ENCODE measurements around the gene KRT77. TPM values are rescaled to one million over a fixed set of nuclear protein-coding genes. Genes with fewer than 3 reads are reported as not detected.

KRT77 gene
- total RNA-seq, 4 donors from 2014 or later, result not detected

DNA sequence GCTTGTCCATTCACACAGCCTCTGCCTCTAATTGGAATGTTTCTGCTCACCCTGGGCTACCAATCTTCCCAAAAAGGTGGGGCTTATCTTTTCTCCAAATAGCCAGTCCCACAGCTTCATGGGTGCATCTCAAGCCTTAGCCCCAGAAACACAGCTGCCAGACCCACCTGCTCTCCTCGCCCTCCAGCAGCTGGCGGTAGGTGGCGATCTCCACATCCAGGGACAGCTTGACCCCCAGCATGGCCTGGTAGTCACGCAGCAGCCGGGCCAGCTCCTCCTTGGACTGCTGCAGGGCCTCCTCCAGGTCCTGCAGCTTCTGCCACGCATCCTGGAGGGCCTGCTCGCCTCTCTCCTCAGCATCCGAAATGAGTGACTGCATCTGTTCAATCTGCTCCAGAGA, 11.1 kb downstream of the KRT77 start:
- WGBS, 2 donors (ENCODE audit: low coverage in 1 of 2), result 78 to 87% methylated on average over 3 to 4 of the region's 8 CpGs
- Histone ChIP-seq H3K4me3 (no peak overlapping the region), H3K4me1 (peaks cover 0 to 19% (median 9%) of the 10 kb centered on the region in 3 donors), H3K27me3 (peaks cover 62% of the 10 kb centered on the region), H3K27ac (no peak overlapping the region), H3K9me3 (no peaks in the 10 kb centered on the region), H3K36me3 (no peaks in the 10 kb centered on the region)
- no peak for ATAC-seq
- TF ChIP-seq POLR2AphosphoS5 (IDR thresholded peaks at IDR 0.05) (no peak), POLR2A (IDR thresholded peaks at IDR 0.05) (no peak), EP300 (IDR thresholded peaks at IDR 0.05) (no peak)
- TF ChIP-seq, protein P1, sequence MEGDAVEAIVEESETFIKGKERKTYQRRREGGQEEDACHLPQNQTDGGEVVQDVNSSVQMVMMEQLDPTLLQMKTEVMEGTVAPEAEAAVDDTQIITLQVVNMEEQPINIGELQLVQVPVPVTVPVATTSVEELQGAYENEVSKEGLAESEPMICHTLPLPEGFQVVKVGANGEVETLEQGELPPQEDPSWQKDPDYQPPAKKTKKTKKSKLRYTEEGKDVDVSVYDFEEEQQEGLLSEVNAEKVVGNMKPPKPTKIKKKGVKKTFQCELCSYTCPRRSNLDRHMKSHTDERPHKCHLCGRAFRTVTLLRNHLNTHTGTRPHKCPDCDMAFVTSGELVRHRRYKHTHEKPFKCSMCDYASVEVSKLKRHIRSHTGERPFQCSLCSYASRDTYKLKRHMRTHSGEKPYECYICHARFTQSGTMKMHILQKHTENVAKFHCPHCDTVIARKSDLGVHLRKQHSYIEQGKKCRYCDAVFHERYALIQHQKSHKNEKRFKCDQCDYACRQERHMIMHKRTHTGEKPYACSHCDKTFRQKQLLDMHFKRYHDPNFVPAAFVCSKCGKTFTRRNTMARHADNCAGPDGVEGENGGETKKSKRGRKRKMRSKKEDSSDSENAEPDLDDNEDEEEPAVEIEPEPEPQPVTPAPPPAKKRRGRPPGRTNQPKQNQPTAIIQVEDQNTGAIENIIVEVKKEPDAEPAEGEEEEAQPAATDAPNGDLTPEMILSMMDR (IDR thresholded peaks at IDR 0.05), result no peak

DNA sequence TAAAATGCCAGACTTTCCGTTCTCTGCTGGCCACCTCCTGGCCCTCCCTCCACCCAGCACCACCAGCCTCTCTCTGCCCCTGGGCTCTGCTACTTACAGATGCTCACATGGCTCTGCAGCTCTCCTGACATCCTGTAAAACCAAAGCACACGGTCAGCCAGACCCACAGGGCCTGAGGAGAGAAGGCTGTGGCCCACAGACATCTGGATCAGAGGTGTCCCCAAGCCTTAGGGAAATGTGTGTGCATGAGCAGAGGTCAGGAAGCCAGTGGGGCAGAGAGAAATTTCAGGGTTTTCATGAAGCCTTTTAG, 11.5 kb downstream of the KRT77 start:
- Histone ChIP-seq H3K4me3 (no peak overlapping the region), H3K4me1 (peaks cover 0 to 19% (median 9%) of the 10 kb centered on the region in 3 donors), H3K27ac (no peak overlapping the region), H3K9me3 (no peaks in the 10 kb centered on the region), H3K27me3 (peaks cover 63% of the 10 kb centered on the region), H3K36me3 (no peaks in the 10 kb centered on the region)
- 25 to 33% methylated on average over 1 of the region's 2 CpGs for WGBS, 2 donors (ENCODE audit: low coverage in 1 of 2)
- no peak for ATAC-seq
- TF ChIP-seq EP300 (IDR thresholded peaks at IDR 0.05) (no peak), POLR2A (IDR thresholded peaks at IDR 0.05) (no peak), POLR2AphosphoS5 (IDR thresholded peaks at IDR 0.05) (no peak)
- TF ChIP-seq, protein P1 (IDR thresholded peaks at IDR 0.05), result no peak

DNA sequence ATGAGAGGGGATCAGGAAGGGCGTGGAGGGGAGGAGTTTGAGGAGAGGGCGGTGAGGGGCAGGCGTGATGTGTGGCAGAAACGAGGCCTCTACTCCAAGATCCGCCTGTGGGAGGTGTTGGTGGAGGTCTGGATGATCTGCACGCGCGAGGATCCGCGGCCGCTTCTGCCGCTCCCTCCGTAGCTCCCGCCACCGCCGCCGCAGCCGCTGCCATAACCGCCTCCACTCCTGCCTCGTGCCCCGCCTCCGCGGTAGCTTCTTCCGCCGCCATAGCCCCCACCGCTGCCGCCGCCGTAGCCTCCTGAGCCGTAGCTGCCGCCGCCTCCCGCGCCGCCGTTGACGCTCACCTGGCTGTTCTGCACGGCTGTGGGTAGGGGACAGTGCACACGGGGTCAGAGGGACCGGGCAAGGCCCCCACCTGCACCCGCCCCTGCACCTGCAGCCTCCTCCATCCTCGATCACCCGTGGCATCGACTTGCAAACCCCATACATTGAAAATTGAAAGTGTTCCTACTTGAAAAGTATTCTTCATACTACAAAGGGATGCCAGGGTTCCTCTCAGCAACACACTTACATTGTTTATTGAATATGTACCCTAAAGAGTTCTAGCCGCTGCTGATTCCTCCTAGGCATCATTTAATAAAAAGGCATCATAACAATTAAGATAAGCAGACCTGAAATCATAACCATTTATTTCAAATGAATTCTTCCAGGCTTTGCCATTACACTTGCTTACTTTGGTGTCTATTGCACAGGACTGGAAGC, 12.1 kb downstream of the KRT77 start:
- peak; percentile 29 for ATAC-seq
- 5 to 9% methylated on average over 7 to 22 of the region's 45 CpGs for WGBS, 2 donors (ENCODE audit: low coverage in 1 of 2)
- Histone ChIP-seq H3K27me3 (peaks cover 63% of the 10 kb centered on the region), H3K27ac (no peak overlapping the region), H3K9me3 (no peaks in the 10 kb centered on the region), H3K36me3 (no peaks in the 10 kb centered on the region), H3K4me3 (peak overlapping the region in 1 of 2 donors; percentile 42), H3K4me1 (peaks cover 0 to 19% (median 9%) of the 10 kb centered on the region in 3 donors)
- TF ChIP-seq POLR2AphosphoS5 (IDR thresholded peaks at IDR 0.05) (no peak), POLR2A (IDR thresholded peaks at IDR 0.05) (no peak), EP300 (IDR thresholded peaks at IDR 0.05) (no peak)
- TF ChIP-seq, protein P1 (IDR thresholded peaks at IDR 0.05), result no peak

DNA sequence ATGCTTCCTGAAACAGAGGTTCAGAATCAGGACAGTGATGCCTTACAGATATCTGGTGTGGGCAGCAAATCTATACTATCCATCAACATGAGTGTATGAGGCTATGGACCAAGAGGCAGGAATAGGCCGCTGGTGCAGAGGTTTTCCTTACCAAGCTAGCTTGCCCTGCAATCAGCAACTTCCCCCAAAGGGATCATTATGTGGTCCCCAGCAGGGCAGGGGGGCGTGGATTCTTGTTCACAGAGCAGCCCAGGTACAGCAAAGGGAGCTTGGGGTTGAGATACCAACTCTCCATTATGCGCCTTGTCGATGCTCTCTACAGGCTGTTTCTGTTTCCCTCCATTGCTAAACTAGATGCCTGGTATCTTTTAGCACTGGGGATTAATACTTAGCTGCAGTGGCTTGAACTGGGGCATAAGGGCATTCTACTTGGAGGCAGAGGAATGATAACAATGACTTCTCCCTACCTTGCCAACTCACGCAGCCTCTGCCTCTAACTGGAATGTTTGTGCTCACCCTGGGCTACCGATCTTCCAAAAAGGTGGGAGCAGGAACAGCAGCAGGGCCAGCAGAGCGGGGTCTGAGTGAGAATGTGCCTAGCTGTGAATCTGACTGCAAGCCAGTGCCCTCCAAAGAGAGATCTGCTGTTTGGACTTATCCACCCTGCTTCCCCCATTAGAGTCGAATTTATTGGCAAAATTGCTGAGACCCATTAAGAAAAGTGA, 12.8 kb downstream of the KRT77 start:
- 51 to 60% methylated on average over 2 of the region's 8 CpGs for WGBS, 2 donors (ENCODE audit: low coverage in 1 of 2)
- H3K36me3 ChIP-seq, result no peaks in the 10 kb centered on the region
- H3K27ac ChIP-seq, result no peak overlapping the region
- no peaks in the 10 kb centered on the region for H3K9me3 ChIP-seq
- H3K27me3 ChIP-seq, result peaks cover 64% of the 10 kb centered on the region
- H3K4me3 ChIP-seq, result peak overlapping the region in 1 of 2 donors; percentile 42
- no peak for TF ChIP-seq POLR2A (IDR thresholded peaks at IDR 0.05)
- H3K4me1 ChIP-seq, result peaks cover 0 to 19% (median 9%) of the 10 kb centered on the region in 3 donors
- no peak for ATAC-seq

DNA sequence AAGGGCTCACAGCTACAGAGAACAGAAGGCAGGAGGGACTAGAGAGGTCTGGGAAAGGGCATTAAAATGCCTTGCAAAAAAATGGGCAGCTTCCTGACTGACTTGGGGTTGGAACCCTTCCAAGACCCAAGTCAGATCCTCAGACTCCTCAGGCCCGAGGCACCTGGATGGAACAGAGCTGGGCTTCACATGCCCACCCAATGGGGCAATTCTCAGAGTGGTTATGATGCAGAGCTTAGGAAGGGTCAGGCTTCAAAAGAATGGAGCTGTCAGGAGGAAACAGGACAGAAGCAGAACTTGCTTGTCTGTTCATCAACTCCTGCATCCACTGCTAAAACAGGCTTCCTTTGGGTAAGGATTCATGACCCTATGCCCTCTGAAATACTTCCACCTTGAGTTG, 13.4 kb downstream of the KRT77 start:
- peaks cover 0 to 19% (median 9%) of the 10 kb centered on the region in 3 donors for H3K4me1 ChIP-seq
- no peaks in the 10 kb centered on the region for H3K9me3 ChIP-seq
- no peak for ATAC-seq
- H3K27ac ChIP-seq, result no peak overlapping the region
- TF ChIP-seq, protein P1 (IDR thresholded peaks at IDR 0.05), result no peak
- TF ChIP-seq EP300 (IDR thresholded peaks at IDR 0.05) (no peak), POLR2AphosphoS5 (IDR thresholded peaks at IDR 0.05) (no peak), POLR2A (IDR thresholded peaks at IDR 0.05) (no peak)
- peaks cover 70% of the 10 kb centered on the region for H3K27me3 ChIP-seq
- no peak overlapping the region for H3K4me3 ChIP-seq
- WGBS, 2 donors (ENCODE audit: low coverage in 1 of 2), result no CpG with 5 or more reads among the region's 1 CpG
- no peaks in the 10 kb centered on the region for H3K36me3 ChIP-seq

Data from gastroesophageal sphincter (tissue), 4 donors.